SK-N-SH treated with all-trans-retinoic acid at 6 μM for 48 hours (cell line): Measurements from ENCODE around the gene GALNT3.

Experiments
- ARNTL ChIP-seq: fragments of 450-650 bp; formaldehyde crosslinking; IDR thresholded peaks from 2 replicates; pipeline ENCODE4 v1.5.0; 2020; ENCODE audit warnings: low read depth, mild to moderate bottlenecking, moderate library complexity, borderline replicate concordance
- CREB5 ChIP-seq: fragments of 250-450 bp; sonication (Bioruptor Pico); IDR thresholded peaks from 2 replicates; pipeline ENCODE4 v1.5.1; 2020; ENCODE audit warnings: low read depth, mild to moderate bottlenecking, moderate library complexity
- ESRRG ChIP-seq: fragments of 250-450 bp; sonication (Bioruptor Pico); IDR thresholded peaks from 2 replicates; pipeline ENCODE4 v1.6.1; 2021; ENCODE audit warnings: mild to moderate bottlenecking
- GLIS3 ChIP-seq: fragments of 250-450 bp; sonication (Bioruptor Pico); IDR thresholded peaks from 2 replicates; pipeline ENCODE4 v1.5.0; 2020; ENCODE audit warnings: mild to moderate bottlenecking, moderate library complexity
- OSR1 ChIP-seq: fragments of 250-450 bp; sonication (Bioruptor Pico); IDR thresholded peaks from 2 replicates; pipeline ENCODE4 v1.8.0; 2022; ENCODE audit warnings: moderate library complexity, mild to moderate bottlenecking, inconsistent platforms
- PATZ1 ChIP-seq: fragments of 250-450 bp; sonication (Bioruptor Pico); IDR thresholded peaks from 2 replicates; pipeline ENCODE4 v1.8.0; 2020; ENCODE audit warnings: mild to moderate bottlenecking, moderate library complexity, borderline replicate concordance
- RARB ChIP-seq: fragments of 250-450 bp; sonication (Bioruptor Pico); IDR thresholded peaks from 2 replicates; pipeline ENCODE4 v1.8.0; 2021; ENCODE audit warnings: mild to moderate bottlenecking, moderate library complexity
- SNAI2 ChIP-seq: fragments of 250-450 bp; sonication (Bioruptor Pico); IDR thresholded peaks from 2 replicates; pipeline ENCODE4 v1.5.0; 2020; ENCODE audit warnings: mild to moderate bottlenecking, moderate library complexity
- TSHZ2 ChIP-seq: fragments of 250-450 bp; sonication (Bioruptor Pico); IDR thresholded peaks from 2 replicates; pipeline ENCODE4 v1.5.0; 2020; ENCODE audit warnings: mild to moderate bottlenecking, moderate library complexity
- ZC3H10 ChIP-seq: fragments of 250-450 bp; sonication (Bioruptor Pico); IDR thresholded peaks from 2 replicates; pipeline ENCODE4 v1.5.1; 2021; ENCODE audit warnings: mild to moderate bottlenecking, moderate library complexity
- ZFP3 ChIP-seq: fragments of 250-450 bp; sonication (Bioruptor Pico); IDR thresholded peaks from 2 replicates; pipeline ENCODE4 v1.5.0; 2020; ENCODE audit warnings: mild to moderate bottlenecking, moderate library complexity
- ZFP30 ChIP-seq: fragments of 450-650 bp; formaldehyde crosslinking; IDR thresholded peaks from 2 replicates; pipeline ENCODE4 v1.5.0; 2022; ENCODE audit warnings: mild to moderate bottlenecking, moderate library complexity
- ZNF8 ChIP-seq: fragments of 450-650 bp; formaldehyde crosslinking; IDR thresholded peaks from 2 replicates; pipeline ENCODE4 v1.5.0; 2020; ENCODE audit warnings: mild to moderate bottlenecking, moderate library complexity

DNA sequence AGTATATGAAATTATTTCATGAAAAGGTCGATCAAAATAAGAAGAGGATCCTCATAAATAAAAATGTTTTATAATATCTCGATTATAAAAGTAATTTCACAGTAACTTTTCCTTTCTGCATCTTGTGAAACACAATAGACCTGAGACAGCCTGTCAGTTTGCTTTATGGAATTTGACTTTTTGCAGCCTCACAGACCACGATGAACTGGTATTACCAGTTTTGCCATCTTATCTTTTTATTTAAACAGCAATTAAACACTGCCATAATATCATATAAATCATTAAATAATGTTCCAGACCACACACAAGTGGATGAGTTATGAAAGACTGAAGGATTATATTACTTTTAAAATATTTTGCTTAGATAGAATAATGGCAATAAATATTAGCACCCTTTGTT lies 10.7 kb upstream of the GALNT3 start:
- TF ChIP-seq ZC3H10 (CRISPR knock-in tag) (no peak), GLIS3 (no peak), RARB (CRISPR knock-in tag) (no peak), OSR1 (CRISPR knock-in tag) (no peak), PATZ1 (CRISPR knock-in tag) (no peak), ZFP3 (CRISPR knock-in tag) (no peak), CREB5 (no peak), SNAI2 (no peak), ESRRG (no peak), TSHZ2 (no peak), ZFP30 (no peak), ZNF8 (CRISPR knock-in tag) (no peak), ARNTL (CRISPR knock-in tag) (no peak)
